ENCODE results near the gene PHKB. TPM values are rescaled to one million over a fixed set of nuclear protein-coding genes. Genes with fewer than 3 reads are reported as not detected.
"Not testable (repeated sequence)": the region's sequence is repeated elsewhere in the genome, so short reads cannot be mapped to it uniquely, and the experiment has no call there.

The PHKB gene
- total and polyA plus RNA-seq, 2 donors (not counting 1 experiment from before 2014, with no cell fraction given), result 79.0 to 103 TPM

GRCh38 chr16:47667956-47668355 is 206.8 kb downstream of the PHKB start:
- Histone ChIP-seq H3K27me3 (ENCODE audit: control insufficient read depth, insufficient read depth, low read length) (no peaks in the 10 kb centered on the region), H3K9ac (ENCODE audit: insufficient read depth, low read length) (no peak overlapping the region), H3K79me2 (ENCODE audit: control insufficient read depth, insufficient read depth, low read length) (no peaks in the 10 kb centered on the region), H3K4me1 (ENCODE audit: control insufficient read depth, extremely low read depth, insufficient read depth, low read length) (no peaks in the 10 kb centered on the region), H4K20me1 (ENCODE audit: control insufficient read depth, extremely low read depth, insufficient read depth, low read length) (no peaks in the 10 kb centered on the region), H3K27ac (ENCODE audit: insufficient read depth, low read length) (no peak overlapping the region), H3K36me3 (ENCODE audit: control insufficient read depth, insufficient read depth, low read length) (peaks cover 2% of the 10 kb centered on the region), H3K9me3 (ENCODE audit: control insufficient read depth, insufficient read depth, low read depth, low read length) (no peaks in the 10 kb centered on the region), H3K4me2 (ENCODE audit: extremely low read depth, insufficient read depth, low read length) (no peak overlapping the region), H3K4me3 (replicated peaks in 1 of 4; ENCODE audit: control extremely low read depth in 1 of 4, insufficient read depth in 1 of 4, low read depth in 3 of 4, low read length in 4 of 4) (no peak overlapping the region), H2AFZ (ENCODE audit: low read length) (no peak overlapping the region)
- peak in 1 of 2 donors; percentile 27 for DNase-seq (ENCODE audit: low read depth in 2 of 2)
- TF ChIP-seq EZH2 (IDR thresholded peaks at IDR 0.05; ENCODE audit: low read length, missing control alignments), result no peak
- TF ChIP-seq CTCF (conservative IDR thresholded peaks at IDR 0.05 in 1 of 2, IDR thresholded peaks at IDR 0.05 in 1 of 2; ENCODE audit: low read depth in 1 of 2, low read length in 2 of 2), result no peak

GRCh38 chr16:47672475-47672874 is 211.3 kb downstream of the PHKB start:
- Histone ChIP-seq H3K4me3 (replicated peaks in 1 of 4; ENCODE audit: control extremely low read depth in 1 of 4, insufficient read depth in 1 of 4, low read depth in 3 of 4, low read length in 4 of 4) (no peak overlapping the region), H3K4me1 (ENCODE audit: control insufficient read depth, extremely low read depth, insufficient read depth, low read length) (no peaks in the 10 kb centered on the region), H3K36me3 (ENCODE audit: control insufficient read depth, insufficient read depth, low read length) (peaks cover 1% of the 10 kb centered on the region), H4K20me1 (ENCODE audit: control insufficient read depth, extremely low read depth, insufficient read depth, low read length) (no peaks in the 10 kb centered on the region), H3K27me3 (ENCODE audit: control insufficient read depth, insufficient read depth, low read length) (no peaks in the 10 kb centered on the region), H3K4me2 (ENCODE audit: extremely low read depth, insufficient read depth, low read length) (no peak overlapping the region), H3K79me2 (ENCODE audit: control insufficient read depth, insufficient read depth, low read length) (no peaks in the 10 kb centered on the region), H3K9ac (ENCODE audit: insufficient read depth, low read length) (no peak overlapping the region), H2AFZ (ENCODE audit: low read length) (no peak overlapping the region), H3K9me3 (ENCODE audit: control insufficient read depth, insufficient read depth, low read depth, low read length) (no peaks in the 10 kb centered on the region), H3K27ac (ENCODE audit: insufficient read depth, low read length) (no peak overlapping the region)
- DNase-seq (ENCODE audit: low read depth in 2 of 2), result no peak
- no peak for TF ChIP-seq CTCF (conservative IDR thresholded peaks at IDR 0.05 in 1 of 2, IDR thresholded peaks at IDR 0.05 in 1 of 2; ENCODE audit: low read depth in 1 of 2, low read length in 2 of 2)
- no peak for TF ChIP-seq EZH2 (IDR thresholded peaks at IDR 0.05; ENCODE audit: low read length, missing control alignments)

- no peak for DNase-seq (ENCODE audit: low read depth in 2 of 2)
- Histone ChIP-seq H3K4me3 (replicated peaks in 1 of 4; ENCODE audit: control extremely low read depth in 1 of 4, insufficient read depth in 1 of 4, low read depth in 3 of 4, low read length in 4 of 4) (no peak overlapping the region), H3K79me2 (ENCODE audit: control insufficient read depth, insufficient read depth, low read length) (no peaks in the 10 kb centered on the region), H2AFZ (ENCODE audit: low read length) (no peak overlapping the region), H3K36me3 (ENCODE audit: control insufficient read depth, insufficient read depth, low read length) (no peaks in the 10 kb centered on the region), H3K4me2 (ENCODE audit: extremely low read depth, insufficient read depth, low read length) (no peak overlapping the region), H3K27me3 (ENCODE audit: control insufficient read depth, insufficient read depth, low read length) (no peaks in the 10 kb centered on the region), H3K27ac (ENCODE audit: insufficient read depth, low read length) (no peak overlapping the region), H4K20me1 (ENCODE audit: control insufficient read depth, extremely low read depth, insufficient read depth, low read length) (no peaks in the 10 kb centered on the region), H3K4me1 (ENCODE audit: control insufficient read depth, extremely low read depth, insufficient read depth, low read length) (no peaks in the 10 kb centered on the region), H3K9ac (ENCODE audit: insufficient read depth, low read length) (no peak overlapping the region), H3K9me3 (ENCODE audit: control insufficient read depth, insufficient read depth, low read depth, low read length) (no peaks in the 10 kb centered on the region)
- TF ChIP-seq CTCF (conservative IDR thresholded peaks at IDR 0.05 in 1 of 2, IDR thresholded peaks at IDR 0.05 in 1 of 2; ENCODE audit: low read depth in 1 of 2, low read length in 2 of 2) (no peak), EZH2 (IDR thresholded peaks at IDR 0.05; ENCODE audit: low read length, missing control alignments) (no peak)
Measured at GRCh38 chr16:47676635-47677177, 215.6 kb downstream of the PHKB start.

DNA sequence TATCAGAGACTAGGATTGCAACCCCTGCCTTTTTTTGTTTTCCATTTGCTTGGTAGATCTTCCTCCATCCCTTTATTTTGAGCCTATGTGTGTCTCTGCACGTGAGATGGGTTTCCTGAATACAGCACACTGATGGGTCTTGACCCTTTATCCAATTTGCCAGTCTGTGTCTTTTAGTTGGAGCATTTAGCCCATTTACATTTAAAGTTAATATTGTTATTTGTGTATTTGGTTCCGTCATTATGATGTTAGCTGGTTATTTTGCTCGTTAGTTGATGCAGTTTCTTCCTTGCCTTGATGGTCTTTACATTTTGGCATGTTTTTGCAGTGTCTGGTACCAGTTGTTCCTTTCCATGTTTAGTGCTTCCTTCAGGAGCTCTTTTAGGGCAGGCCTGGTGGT is 220.4 kb downstream of the PHKB start:
- H3K27me3 ChIP-seq (ENCODE audit: control insufficient read depth, insufficient read depth, low read length); H3K9ac ChIP-seq (ENCODE audit: insufficient read depth, low read length); H4K20me1 ChIP-seq (ENCODE audit: control insufficient read depth, extremely low read depth, insufficient read depth, low read length); H3K9me3 ChIP-seq (ENCODE audit: control insufficient read depth, insufficient read depth, low read depth, low read length); DNase-seq (ENCODE audit: low read depth in 2 of 2); H3K36me3 ChIP-seq (ENCODE audit: control insufficient read depth, insufficient read depth, low read length); H3K79me2 ChIP-seq (ENCODE audit: control insufficient read depth, insufficient read depth, low read length); H3K27ac ChIP-seq (ENCODE audit: insufficient read depth, low read length); H3K4me3 ChIP-seq (replicated peaks in 1 of 4; ENCODE audit: control extremely low read depth in 1 of 4, insufficient read depth in 1 of 4, low read depth in 3 of 4, low read length in 4 of 4); H2AFZ ChIP-seq (ENCODE audit: low read length); H3K4me2 ChIP-seq (ENCODE audit: extremely low read depth, insufficient read depth, low read length); H3K4me1 ChIP-seq (ENCODE audit: control insufficient read depth, extremely low read depth, insufficient read depth, low read length): not testable (repeated sequence)
